ENCODE data around the gene SNX14. TPM values are rescaled to one million over a fixed set of nuclear protein-coding genes. Genes with fewer than 3 reads are reported as not detected.

SNX14 gene
- total and polyA plus RNA-seq, 2 of the 8 experiments (the other 6 are each of a cell fraction or from before 2014, with no cell fraction given): 11.9 to 24.2 TPM

GRCh38 chr6:85552652-85553051 is 41.0 kb downstream of the SNX14 start:
- H2BK15ac ChIP-seq (ENCODE audit: low read length): no peak overlapping the region
- no peaks in the 10 kb centered on the region; a peak in 1 of 7 replicates for H3K4me1 ChIP-seq (replicated peaks in 1 of 4; ENCODE audit: control insufficient read depth in 3 of 4, insufficient read depth in 4 of 4, low read length in 3 of 4)
- peaks cover 0 to 4% of the 10 kb centered on the region in 2 experiments; a peak in 1 of 4 replicates for H3K9me3 ChIP-seq (ENCODE audit: insufficient read depth in 2 of 2, low read depth in 1 of 2, low read length in 1 of 2)
- no peak overlapping the region for H2AK5ac ChIP-seq (ENCODE audit: low read depth, low read length)
- H3K14ac ChIP-seq (ENCODE audit: insufficient read length): no peak overlapping the region
- H4K20me1 ChIP-seq (replicated peaks in 1 of 2; ENCODE audit: control insufficient read depth in 1 of 2, insufficient read depth in 2 of 2, low read length in 2 of 2): no peaks in the 10 kb centered on the region
- DNase-seq (ENCODE audit: low read depth in 1 of 2, low spot score in 2 of 2): no peak
- no peak overlapping the region for H4K5ac ChIP-seq (ENCODE audit: insufficient read length, low read depth, low read length)
- H3K27ac ChIP-seq (ENCODE audit: low read depth, low read length): no peak overlapping the region
- no peak overlapping the region for H2BK12ac ChIP-seq (ENCODE audit: low read depth, low read length)
- no peak overlapping the region for H3K18ac ChIP-seq (ENCODE audit: extremely low read depth, low read length)
- ChIA-PET POLR2A (ENCODE audit: partially characterized antibody) (no interaction called here), CTCF (ENCODE audit: partially characterized antibody) (interaction anchor here (4.0 kb wide), 1 partner anchor 16 kb away, joined by 16 read pairs; no protein-coding TSS in a partner anchor)
- FAIRE-seq: peak; percentile 50
- no peak overlapping the region for H2BK20ac ChIP-seq (ENCODE audit: low read length)
- no peak overlapping the region for H2BK120ac ChIP-seq (replicated peaks; ENCODE audit: low read depth, low read length)
- H3K23me2 ChIP-seq (ENCODE audit: low read depth, low read length): no peaks in the 10 kb centered on the region
- H3K4me2 ChIP-seq (ENCODE audit: insufficient read depth in 1 of 2, low read depth in 2 of 2, low read length in 2 of 2): no peak overlapping the region
- no peaks in the 10 kb centered on the region for H3K79me2 ChIP-seq (ENCODE audit: control insufficient read depth in 1 of 2, insufficient read depth in 2 of 2, low read length in 2 of 2)
- no peaks in the 10 kb centered on the region for H3K27me3 ChIP-seq (replicated peaks in 1 of 4; ENCODE audit: control insufficient read depth in 3 of 4, extremely low read depth in 1 of 4, insufficient read depth in 3 of 4, low read length in 3 of 4)
- H3K36me3 ChIP-seq (ENCODE audit: control insufficient read depth in 2 of 4, insufficient read depth in 4 of 4, low read length in 3 of 4): peaks cover 0 to 3% (median 0%) of the 10 kb centered on the region in 4 experiments; a peak in 2 of 8 replicates
- no peak overlapping the region for H4K8ac ChIP-seq (ENCODE audit: extremely low read depth, insufficient read depth, low read length)
- no peak overlapping the region for H4K91ac ChIP-seq (replicated peaks; ENCODE audit: insufficient read length, low read length)
- no peak overlapping the region for H2AFZ ChIP-seq (ENCODE audit: low read length)
- WGBS, 2 experiments (ENCODE audit: extremely low coverage in 1 of 2, insufficient coverage in 1 of 2, insufficient read length in 1 of 2, insufficient replicate concordance in 2 of 2, low coverage in 1 of 2, low lambda C conversion rate in 2 of 2, missing lambda C conversion rate in 1 of 2): 87% methylated on average over 3 of the region's 3 CpGs; no CpG with 5 or more reads in 1 of the 2 experiments
- no peaks in the 10 kb centered on the region for H3K79me1 ChIP-seq (ENCODE audit: low read depth, low read length)
- H3K56ac ChIP-seq (replicated peaks; ENCODE audit: insufficient read length, low read depth, low read length): no peak overlapping the region
- no peak overlapping the region for H3K9ac ChIP-seq (replicated peaks in 1 of 4; ENCODE audit: extremely low read depth in 1 of 4, low read depth in 3 of 4, low read length in 3 of 4)
- H2BK5ac ChIP-seq (ENCODE audit: low read depth, low read length): no peak overlapping the region
- no peak overlapping the region for H3K4ac ChIP-seq (replicated peaks; ENCODE audit: insufficient read length, low read depth, low read length)
- TF ChIP-seq HDAC6 (IDR thresholded peaks at IDR 0.05; ENCODE audit: low read depth, low read length) (no peak), ATF2 (IDR thresholded peaks at IDR 0.05; ENCODE audit: low read length) (no peak), SIRT6 (IDR thresholded peaks at IDR 0.05; ENCODE audit: low read length) (no peak), NANOG (IDR thresholded peaks at IDR 0.05; ENCODE audit: insufficient read depth, low read depth, low read length, poor library complexity, severe bottlenecking) (no peak), JUN (IDR thresholded peaks at IDR 0.05; ENCODE audit: low read depth, low read length) (no peak), CBX5 (IDR thresholded peaks at IDR 0.05; ENCODE audit: low read depth, low read length) (no peak), SAP30 (IDR thresholded peaks at IDR 0.05; ENCODE audit: insufficient read depth, insufficient replicate concordance, low read length) (no peak), KDM1A (IDR thresholded peaks at IDR 0.05; ENCODE audit: borderline replicate concordance, low read length) (no peak), KDM5A (IDR thresholded peaks at IDR 0.05; ENCODE audit: low read length) (no peak), POU5F1 (IDR thresholded peaks at IDR 0.05; ENCODE audit: low read depth, low read length) (no peak), POLR2A (IDR thresholded peaks at IDR 0.05; ENCODE audit: control extremely low read depth in 1 of 2, low read depth in 2 of 2, low read length in 2 of 2) (no peak), CBX8 (IDR thresholded peaks at IDR 0.05; ENCODE audit: borderline replicate concordance, low read depth, low read length) (no peak)
- no peak overlapping the region for H3K23ac ChIP-seq (ENCODE audit: insufficient read length)
- H3K4me3 ChIP-seq (ENCODE audit: extremely low read depth in 1 of 4, insufficient read depth in 2 of 4, low read depth in 3 of 4, low read length in 4 of 4): no peak overlapping the region

All from H1 (cell line).